Left lung (tissue), 10 donors: Measurements from ENCODE around the gene GDPD5. TPM values are rescaled to one million over a fixed set of nuclear protein-coding genes. Genes with fewer than 3 reads are reported as not detected.

Experiments used
- ATAC-seq: fragments of 200-7000 bp; cut with Tn5 transposase; one replicate; pipeline ENCODE4 v1.9.1; 2020; ENCODE audit warnings: moderate library complexity
- DNase-seq, 4 donors: peaks; one replicate each; pipeline ENCODE4 v3.0.0-alpha.2; 2013 to 2020
- H3K27ac ChIP-seq, 2 donors: fragments of 200-600 bp; sonication (generic) in 1 of 2; one replicate each; pipeline versions ENCODE4 v1.5.0 to v1.8.0; 2020 to 2021
- H3K27me3 ChIP-seq, 2 donors: fragments of 200-600 bp; sonication (generic) in 1 of 2; one replicate each; pipeline versions ENCODE4 v1.5.0 to v1.8.0; 2020 to 2021
- H3K36me3 ChIP-seq, 2 donors: fragments of 200-600 bp; sonication (generic) in 1 of 2; one replicate each; pipeline versions ENCODE4 v1.5.0 to v1.8.0; 2020 to 2021
- H3K4me1 ChIP-seq, 2 donors: fragments of 200-600 bp; one replicate each; pipeline ENCODE4 v1.8.0; 2021
- H3K4me3 ChIP-seq, 2 donors: fragments of 200-600 bp; sonication (generic) in 1 of 2; one replicate each; pipeline versions ENCODE4 v1.5.0 to v1.8.0; 2020 to 2021; ENCODE audit warnings: mild to moderate bottlenecking in 1 of 2
- H3K9me3 ChIP-seq, 2 donors: fragments of 200-600 bp; sonication (generic) in 1 of 2; one replicate each; pipeline versions ENCODE4 v1.5.0 to v1.8.0; 2020 to 2021
- intact Hi-C, 2 donors: fragments of 100-400 bp; cut with DNase I; formaldehyde crosslinking; loops; one replicate each; pipeline versions ENCODE4 v1.11.2 to v1.14.2; 2022
- polyA plus RNA-seq, 6 donors: library from polyadenylated mRNA; unstranded; fragments of 120-200 nt; gene quantifications; one replicate each; pipeline ENCODE4 v1.2.1, GENCODE V29; 2013; ENCODE audit not compliant: insufficient read length in 6 of 6
- total RNA-seq, 2 donors: library from RNA; stranded (reverse); fragmentation: NEBNext Ultra II Directional; extraction: Animal tissue kit (Norgen Biotek cat#: 25700); gene quantifications; one replicate each; pipeline ENCODE4 v1.2.1, GENCODE V29; 2021
- TF ChIP-seq, protein P1 (sequence below), 2 donors: fragments of 200-600 bp; sonication (generic) in 1 of 2; IDR thresholded peaks; one replicate each; pipeline versions ENCODE4 v1.5.0 to v1.8.0; 2021; ENCODE audit warnings: antibody characterized with exemption in 2 of 2
- donor health status: DM: no; HTN: yes; CAD: no.
- donor health status: DM: no; HTN: no; CAD: no.

GDPD5 gene
- total and polyA plus RNA-seq, 8 donors = 10.5 to 34.8 (median 27.6) TPM

DNA sequence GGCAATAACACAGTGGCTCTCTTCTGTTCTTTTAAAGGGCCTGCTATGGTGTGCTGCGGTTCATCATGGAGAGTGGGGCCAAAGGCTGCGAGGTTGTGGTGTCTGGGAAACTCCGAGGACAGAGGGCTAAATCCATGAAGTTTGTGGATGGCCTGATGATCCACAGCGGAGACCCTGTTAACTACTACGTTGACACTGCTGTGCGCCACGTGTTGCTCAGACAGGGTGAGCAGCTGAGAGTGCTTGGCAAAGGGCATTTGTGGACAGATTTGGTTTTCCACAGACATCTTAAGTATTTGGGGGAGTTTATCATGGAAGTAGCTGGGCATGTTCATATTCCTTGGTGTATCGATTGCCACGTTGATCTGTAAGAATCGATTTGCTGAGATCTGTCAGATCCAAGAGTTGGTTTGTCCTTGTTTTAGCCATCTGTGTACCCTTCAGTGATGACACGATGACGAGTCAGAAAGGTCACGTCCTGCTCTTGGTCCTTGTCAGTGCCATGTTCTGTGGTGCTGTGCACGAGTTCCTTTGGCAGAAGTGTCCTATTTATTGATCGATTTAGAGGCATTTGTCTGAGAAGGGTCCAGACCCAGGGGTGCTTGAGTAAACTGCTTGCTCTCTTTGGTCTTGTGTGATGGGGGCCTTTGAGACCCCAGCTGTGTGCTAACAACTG is 121.6 kb downstream of the GDPD5 start:
- Histone ChIP-seq H3K27ac (no peak overlapping the region), H3K36me3 (peaks cover 0 to 83% of the 10 kb centered on the region in 2 donors), H3K4me3 (no peak overlapping the region), H3K4me1 (peaks cover 20 to 67% of the 10 kb centered on the region in 2 donors), H3K9me3 (no peaks in the 10 kb centered on the region), H3K27me3 (no peaks in the 10 kb centered on the region)
- no peak for ATAC-seq
- TF ChIP-seq, protein P1, sequence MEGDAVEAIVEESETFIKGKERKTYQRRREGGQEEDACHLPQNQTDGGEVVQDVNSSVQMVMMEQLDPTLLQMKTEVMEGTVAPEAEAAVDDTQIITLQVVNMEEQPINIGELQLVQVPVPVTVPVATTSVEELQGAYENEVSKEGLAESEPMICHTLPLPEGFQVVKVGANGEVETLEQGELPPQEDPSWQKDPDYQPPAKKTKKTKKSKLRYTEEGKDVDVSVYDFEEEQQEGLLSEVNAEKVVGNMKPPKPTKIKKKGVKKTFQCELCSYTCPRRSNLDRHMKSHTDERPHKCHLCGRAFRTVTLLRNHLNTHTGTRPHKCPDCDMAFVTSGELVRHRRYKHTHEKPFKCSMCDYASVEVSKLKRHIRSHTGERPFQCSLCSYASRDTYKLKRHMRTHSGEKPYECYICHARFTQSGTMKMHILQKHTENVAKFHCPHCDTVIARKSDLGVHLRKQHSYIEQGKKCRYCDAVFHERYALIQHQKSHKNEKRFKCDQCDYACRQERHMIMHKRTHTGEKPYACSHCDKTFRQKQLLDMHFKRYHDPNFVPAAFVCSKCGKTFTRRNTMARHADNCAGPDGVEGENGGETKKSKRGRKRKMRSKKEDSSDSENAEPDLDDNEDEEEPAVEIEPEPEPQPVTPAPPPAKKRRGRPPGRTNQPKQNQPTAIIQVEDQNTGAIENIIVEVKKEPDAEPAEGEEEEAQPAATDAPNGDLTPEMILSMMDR (IDR thresholded peaks at IDR 0.05) = no peak
- no peak for DNase-seq
- intact Hi-C loops = no loop called here

DNA sequence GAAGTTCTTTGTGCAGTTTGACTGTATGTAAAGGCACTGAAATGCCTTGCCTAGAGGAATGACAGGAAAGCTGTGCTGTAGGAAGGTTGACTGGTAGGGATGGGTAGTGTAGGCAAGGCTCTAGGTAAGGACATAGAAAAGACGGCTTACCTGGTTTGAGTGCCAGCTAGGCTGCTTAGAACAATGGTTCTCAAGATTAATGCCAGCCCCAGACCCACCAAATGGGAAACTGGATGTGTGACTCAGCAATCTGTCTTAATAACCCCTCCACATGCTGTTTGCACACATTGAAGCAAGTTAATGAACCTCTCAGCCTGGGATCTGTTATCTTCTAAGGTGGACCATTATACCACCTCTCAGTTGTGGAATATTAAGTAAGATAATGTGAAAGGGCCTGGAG is 122.7 kb downstream of the GDPD5 start:
- DNase-seq (no peak), ATAC-seq (no peak)
- H3K27ac ChIP-seq = peak overlapping the region in 1 of 2 donors; percentile 13
- H3K9me3 ChIP-seq = no peaks in the 10 kb centered on the region
- no peak overlapping the region for H3K4me3 ChIP-seq
- H3K36me3 ChIP-seq = peaks cover 0 to 74% of the 10 kb centered on the region in 2 donors
- intact Hi-C loops = no loop called here
- H3K27me3 ChIP-seq = no peaks in the 10 kb centered on the region
- TF ChIP-seq, protein P1 (IDR thresholded peaks at IDR 0.05) = no peak
- peaks cover 20 to 70% of the 10 kb centered on the region in 2 donors for H3K4me1 ChIP-seq

DNA sequence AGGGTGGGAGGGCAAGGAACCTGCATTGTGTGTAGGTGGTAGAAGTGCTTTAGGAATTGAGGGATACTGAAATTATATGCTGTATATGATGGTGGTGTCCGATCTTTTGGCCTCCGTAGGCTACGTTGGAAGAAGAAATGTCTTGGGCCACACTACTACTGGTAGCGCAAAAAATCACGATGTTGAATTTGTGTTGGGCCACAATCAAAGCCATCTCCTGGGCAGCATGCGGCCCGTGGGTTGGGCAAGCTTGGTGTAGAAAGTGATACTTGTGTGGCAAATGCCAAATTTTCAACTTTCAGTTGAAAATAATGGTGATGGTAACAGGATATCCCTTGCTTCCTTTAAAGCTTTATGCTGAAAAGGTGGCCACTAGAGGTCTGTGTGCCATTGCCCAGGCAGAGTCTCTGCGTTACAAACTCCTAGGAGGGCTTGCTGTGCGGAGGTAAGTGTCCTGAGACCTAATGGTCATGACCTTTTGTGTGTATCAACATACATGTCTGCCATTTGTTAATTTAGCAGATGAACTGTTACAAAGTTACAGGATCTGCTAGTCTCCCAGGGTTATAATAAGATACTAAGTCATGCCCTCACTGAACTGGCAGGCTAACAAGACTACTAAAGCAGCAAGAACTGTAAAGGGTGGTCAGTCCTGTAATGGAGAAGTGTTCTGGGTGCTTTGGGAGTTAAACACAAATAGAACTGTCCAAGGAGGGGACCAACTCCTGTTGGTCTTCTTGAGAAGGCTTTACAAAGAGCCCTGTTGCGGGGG is 123.6 kb downstream of the GDPD5 start:
- H3K4me3 ChIP-seq = peak overlapping the region in 1 of 2 donors; percentile 64
- TF ChIP-seq, protein P1 (IDR thresholded peaks at IDR 0.05) = no peak
- H3K27me3 ChIP-seq = no peaks in the 10 kb centered on the region
- no peaks in the 10 kb centered on the region for H3K9me3 ChIP-seq
- H3K4me1 ChIP-seq = peaks cover 20 to 67% of the 10 kb centered on the region in 2 donors
- no peak for ATAC-seq
- peaks cover 0 to 66% of the 10 kb centered on the region in 2 donors for H3K36me3 ChIP-seq
- DNase-seq = no peak
- no peak overlapping the region for H3K27ac ChIP-seq
- intact Hi-C loops = no loop called here

DNA sequence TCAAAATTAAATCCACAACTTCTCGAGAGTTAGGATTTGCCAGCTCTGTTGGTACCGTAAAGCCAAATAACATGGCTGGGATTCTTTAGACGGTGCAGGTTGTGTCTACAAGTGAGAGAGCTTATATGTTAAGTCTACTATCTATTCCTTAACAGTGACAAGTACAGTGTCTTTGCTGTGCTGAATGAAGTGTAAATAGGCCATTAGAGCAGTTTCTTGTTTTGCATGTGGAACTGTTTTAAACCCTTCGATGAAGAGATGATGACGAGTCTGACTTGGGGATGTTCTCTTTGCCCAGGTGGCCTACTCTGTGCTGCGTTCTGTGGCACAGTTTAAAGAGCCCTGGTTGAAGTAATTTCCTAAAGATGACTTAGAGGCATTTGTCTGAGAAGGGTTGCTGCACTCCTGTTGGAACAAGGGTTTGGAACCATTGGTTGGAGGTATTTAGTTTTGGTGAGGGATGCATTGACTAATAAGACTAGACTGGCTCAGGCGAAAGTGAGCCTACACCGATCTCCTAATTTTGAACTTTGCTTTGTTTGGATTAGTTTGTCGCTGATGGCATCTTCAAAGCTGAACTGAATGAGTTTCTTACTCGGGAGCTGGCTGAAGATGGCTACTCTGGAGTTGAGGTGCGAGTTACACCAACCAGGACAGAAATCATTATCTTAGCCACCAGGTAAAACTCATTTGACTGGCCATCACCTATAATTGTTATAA is 125.4 kb downstream of the GDPD5 start:
- Histone ChIP-seq H3K27me3 (no peaks in the 10 kb centered on the region), H3K36me3 (peaks cover 0 to 47% of the 10 kb centered on the region in 2 donors), H3K27ac (peak overlapping the region; percentile 92), H3K4me3 (peak overlapping the region; percentile 64 to 79), H3K9me3 (no peaks in the 10 kb centered on the region), H3K4me1 (peaks cover 20 to 53% of the 10 kb centered on the region in 2 donors)
- TF ChIP-seq, protein P1 (IDR thresholded peaks at IDR 0.05) = no peak
- intact Hi-C loops = no loop called here
- ATAC-seq (peak; percentile 11), DNase-seq (no peak)
